AG10803 (cell line): ENCODE measurements around the gene TPSG1.
"Not testable (repeated sequence)": the region's sequence is repeated elsewhere in the genome, so short reads cannot be mapped to it uniquely, and the experiment has no call there.

ENCODE experiments used
- DNase-seq: peaks from one replicate; pipeline ENCODE4 v3.0.0; 2010; ENCODE audit warnings: low read depth
- H3K4me3 ChIP-seq: 2 replicates; pipeline ENCODE4 v1.5.1; 2011; ENCODE audit warnings: mild to moderate bottlenecking, low read length, control low read depth
- TF ChIP-seq, protein P1 (sequence below): conservative IDR thresholded peaks from 2 replicates; pipeline ENCODE4 v1.5.1; 2011; ENCODE audit warnings: mild to moderate bottlenecking, low read length, control low read depth, inconsistent platforms

The TPSG1 gene

DNA sequence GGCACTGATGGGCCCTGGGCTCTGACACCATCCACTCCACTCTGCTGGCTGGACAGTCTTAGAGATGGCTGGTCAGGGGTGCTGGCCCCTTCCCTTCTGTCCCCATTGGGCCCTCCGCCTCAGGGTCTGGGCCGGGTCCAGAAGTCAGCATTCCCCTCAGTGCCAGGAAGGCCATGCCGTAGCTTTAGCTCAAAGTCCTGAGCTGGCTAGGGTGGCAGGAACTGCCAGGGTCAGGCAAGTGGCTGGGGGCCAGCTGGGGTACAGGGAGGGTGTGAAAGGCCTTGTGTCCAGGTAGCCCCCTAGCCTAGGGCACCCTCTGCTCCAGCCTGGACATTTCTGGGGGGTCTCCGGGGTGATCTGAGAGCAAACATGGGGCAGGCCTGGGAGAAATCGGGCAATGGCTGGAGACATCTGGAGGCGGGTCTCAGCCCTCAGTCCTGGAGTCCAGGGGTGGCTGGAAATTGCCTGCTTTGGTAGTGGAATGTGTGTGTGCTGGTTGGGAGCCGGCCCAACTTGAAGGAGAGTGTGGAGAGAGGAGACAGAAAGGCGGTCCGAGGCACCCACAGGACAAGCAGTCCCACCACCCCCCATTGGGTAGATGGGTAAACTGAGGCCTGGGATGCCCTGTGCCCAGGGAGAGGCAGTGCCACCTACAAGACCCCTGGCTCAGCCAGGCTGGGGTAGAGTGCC is 32.5 kb downstream of the TPSG1 start:
- H3K4me3 ChIP-seq: no peak overlapping the region
- TF ChIP-seq, protein P1, sequence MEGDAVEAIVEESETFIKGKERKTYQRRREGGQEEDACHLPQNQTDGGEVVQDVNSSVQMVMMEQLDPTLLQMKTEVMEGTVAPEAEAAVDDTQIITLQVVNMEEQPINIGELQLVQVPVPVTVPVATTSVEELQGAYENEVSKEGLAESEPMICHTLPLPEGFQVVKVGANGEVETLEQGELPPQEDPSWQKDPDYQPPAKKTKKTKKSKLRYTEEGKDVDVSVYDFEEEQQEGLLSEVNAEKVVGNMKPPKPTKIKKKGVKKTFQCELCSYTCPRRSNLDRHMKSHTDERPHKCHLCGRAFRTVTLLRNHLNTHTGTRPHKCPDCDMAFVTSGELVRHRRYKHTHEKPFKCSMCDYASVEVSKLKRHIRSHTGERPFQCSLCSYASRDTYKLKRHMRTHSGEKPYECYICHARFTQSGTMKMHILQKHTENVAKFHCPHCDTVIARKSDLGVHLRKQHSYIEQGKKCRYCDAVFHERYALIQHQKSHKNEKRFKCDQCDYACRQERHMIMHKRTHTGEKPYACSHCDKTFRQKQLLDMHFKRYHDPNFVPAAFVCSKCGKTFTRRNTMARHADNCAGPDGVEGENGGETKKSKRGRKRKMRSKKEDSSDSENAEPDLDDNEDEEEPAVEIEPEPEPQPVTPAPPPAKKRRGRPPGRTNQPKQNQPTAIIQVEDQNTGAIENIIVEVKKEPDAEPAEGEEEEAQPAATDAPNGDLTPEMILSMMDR: no peak
- no peak for DNase-seq

DNA sequence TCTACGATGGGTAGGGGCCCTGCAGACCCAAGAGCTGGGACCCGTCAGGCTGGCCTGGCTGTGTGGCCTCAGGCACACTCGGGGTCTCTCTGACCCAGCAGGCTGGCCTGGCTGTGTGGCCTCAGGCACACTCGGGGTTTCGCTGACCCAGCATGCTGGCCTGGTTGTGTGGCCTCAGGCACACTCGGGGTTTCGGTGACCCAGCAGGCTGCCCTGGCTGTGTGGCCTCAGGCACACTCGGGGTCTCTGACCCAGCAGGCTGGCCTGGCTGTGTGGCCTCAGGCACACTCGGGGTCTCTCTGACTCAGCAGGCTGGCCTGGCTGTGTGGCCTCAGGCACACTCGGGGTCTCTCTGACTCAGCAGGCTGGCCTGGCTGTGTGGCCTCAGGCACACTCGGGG is 34.3 kb downstream of the TPSG1 start:
- DNase-seq, H3K4me3 ChIP-seq: not testable (repeated sequence)

DNA sequence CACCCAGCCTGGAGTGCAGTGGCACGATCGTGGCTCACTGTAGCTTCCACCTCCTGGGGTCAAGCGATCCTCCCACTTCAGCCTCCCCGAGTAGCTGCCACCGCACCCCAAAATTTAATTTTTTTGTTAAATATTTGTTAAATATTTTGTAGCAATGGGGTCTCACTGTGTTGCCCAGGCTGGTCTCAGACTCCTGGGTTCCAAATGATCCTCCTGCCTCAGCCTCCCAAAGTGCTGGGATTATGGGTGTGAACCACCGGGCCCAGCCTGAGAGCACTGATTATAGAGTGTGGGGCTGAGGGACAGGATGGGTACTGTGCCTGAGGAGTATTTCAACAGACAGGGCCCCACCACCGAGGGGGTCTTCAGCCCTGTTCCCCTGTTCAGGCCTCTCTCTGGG is 35.6 kb downstream of the TPSG1 start:
- no peak for DNase-seq
- H3K4me3 ChIP-seq: no peak overlapping the region
- TF ChIP-seq, protein P1: no peak

DNA sequence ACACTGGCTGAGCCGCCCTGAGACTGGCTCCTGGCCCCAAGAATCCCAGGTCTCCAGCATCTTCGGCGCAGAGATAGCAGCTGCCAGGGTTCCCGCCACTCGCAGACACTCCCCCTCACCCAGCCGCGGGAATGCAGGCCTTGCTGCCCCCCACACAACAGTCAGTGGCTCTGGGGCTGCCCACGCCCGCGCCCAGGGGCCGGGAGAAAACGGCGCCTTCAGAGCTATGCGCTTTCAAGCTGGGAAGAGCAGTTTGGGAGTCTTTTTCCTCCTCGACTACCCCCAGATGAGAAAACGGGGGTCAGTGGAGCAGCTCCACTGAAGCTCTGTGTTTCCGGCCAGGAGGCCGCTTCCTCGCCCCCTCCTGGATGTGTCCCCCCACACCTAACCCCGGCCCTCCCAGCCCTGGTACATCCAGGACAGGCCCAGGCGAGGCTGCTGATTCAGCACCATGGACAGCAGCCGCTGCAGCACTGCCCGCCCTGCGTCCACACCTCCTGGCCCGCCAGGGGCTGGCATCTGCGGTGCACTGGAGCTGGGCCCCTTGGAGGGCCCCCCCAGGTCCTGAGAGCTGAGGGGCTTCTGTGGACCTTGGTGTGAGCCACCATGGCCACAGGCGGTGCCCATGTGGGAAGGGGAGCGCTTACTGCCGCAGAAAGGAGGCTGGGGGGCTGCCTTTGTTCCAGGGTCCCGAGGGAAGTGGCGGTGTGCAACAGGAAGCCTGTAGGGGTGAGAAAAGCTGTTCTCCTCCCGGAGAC is 36.5 kb downstream of the TPSG1 start:
- H3K4me3 ChIP-seq: no peak overlapping the region
- TF ChIP-seq, protein P1: no peak
- DNase-seq: peak; percentile 13

DNA sequence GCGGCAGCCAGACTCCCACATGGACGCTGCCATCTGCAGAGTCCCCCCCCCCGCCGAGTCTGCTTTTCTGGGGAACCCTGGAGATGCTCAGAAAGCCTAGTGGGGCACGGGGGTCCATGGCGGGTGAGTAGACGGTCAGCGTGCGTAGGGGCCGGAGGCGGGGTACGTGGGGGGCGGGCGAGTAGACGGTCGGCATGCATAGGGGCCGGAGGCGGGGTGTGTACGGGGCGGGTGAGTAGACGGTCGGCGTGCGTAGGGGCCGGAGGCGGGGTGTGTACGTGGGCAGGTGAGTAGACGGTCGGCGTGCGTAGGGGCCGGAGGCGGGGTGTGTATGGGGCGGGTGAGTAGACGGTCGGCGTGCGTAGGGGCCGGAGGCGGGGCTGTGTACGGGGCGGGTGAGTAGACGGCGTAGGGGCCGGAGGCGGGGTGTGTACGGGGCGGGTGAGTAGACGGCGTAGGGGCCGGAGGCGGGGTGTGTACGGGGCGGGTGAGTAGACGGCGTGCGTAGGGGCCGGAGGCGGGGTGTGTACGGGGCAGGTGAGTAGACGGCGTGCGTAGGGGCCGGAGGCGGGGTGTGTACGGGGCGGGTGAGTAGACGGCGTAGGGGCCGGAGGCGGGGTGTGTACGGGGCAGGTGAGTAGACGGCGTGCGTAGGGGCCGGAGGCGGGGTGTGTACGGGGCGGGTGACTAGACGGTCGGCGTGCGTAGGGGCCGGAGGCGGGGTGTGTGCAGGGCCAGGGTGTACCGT is 39.4 kb downstream of the TPSG1 start:
- not testable (repeated sequence) for H3K4me3 ChIP-seq, DNase-seq

DNA sequence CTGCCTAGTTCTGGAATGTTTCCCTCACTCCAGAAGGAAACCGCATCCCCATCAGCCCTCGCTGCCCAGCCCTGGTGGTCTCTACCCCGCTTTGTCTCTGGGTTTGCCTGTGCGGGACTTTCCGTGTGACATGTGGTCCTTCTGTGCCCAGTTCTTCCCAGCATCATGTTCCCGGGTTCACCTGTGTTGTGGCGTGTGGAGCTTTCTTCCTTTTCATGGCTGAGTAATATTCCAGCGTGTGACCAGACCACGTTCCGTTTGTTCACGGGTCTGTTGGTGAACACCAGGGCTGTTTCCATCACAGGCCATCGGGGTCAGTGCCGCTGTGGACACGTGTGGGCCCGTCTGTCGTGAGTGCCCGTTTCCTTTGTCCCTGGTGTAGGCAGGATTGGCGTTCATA is 40.1 kb downstream of the TPSG1 start:
- DNase-seq: no peak
- no peak overlapping the region for H3K4me3 ChIP-seq
- TF ChIP-seq, protein P1: no peak

DNA sequence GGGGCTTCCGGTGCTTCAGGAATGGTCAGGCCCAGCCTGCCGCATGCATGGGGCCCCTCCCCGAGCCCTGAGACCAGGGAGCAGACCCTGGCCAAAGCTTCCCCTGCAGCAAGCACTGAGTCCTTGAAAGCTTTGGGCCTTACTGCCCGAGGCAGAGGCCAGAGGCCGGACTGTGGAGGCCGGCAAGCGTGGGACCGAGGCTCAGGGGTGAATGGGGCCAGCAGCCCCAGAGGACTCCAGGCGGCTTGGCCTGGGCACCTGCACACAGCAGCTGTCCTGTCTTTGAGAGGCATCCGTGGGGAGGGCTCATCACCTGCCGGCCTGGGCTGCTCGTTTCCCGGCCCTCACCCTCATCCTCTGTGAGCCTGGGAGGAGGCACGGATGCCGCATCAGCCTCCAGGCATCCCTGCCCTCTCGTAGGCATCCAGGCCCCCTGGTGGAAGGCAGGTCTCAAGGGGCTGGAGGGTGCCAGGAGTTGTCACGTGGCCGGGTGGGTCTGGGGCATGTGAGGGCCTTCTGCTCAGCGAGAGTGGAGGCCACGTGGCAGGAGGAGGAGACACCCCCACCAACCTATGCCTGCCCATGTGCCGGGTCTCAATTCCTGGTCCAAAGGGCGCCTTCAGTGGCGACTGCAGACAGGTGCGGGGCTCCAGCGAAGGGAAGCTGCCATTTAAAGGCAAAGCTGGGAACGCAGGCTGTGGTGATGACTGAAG is 40.8 kb downstream of the TPSG1 start:
- no peak for DNase-seq
- no peak overlapping the region for H3K4me3 ChIP-seq
- TF ChIP-seq, protein P1: no peak
